Lung microvascular endothelial cell (primary cell): ENCODE results near the gene PRDM16. TPM values are rescaled to one million over a fixed set of nuclear protein-coding genes. Genes with fewer than 3 reads are reported as not detected.
A peak's percentile ranks its signal among the peaks of the same experiment; 100 is the strongest.

Experiments
- DNase-seq, 2 donors: peaks; one replicate each; pipeline versions ENCODE4 v3.0.0 to v3.0.0-alpha.2; 2010; ENCODE audit warnings: low read depth in 2 of 2
- total RNA-seq: library from RNA; depleted of rRNA; stranded (reverse); fragments of >200 nt; gene quantifications from 2 replicates; pipeline ENCODE4 v1.2.1, GENCODE V29; 2014

PRDM16 gene
- total RNA-seq, 1 donor from 2014 or later: not detected

DNA sequence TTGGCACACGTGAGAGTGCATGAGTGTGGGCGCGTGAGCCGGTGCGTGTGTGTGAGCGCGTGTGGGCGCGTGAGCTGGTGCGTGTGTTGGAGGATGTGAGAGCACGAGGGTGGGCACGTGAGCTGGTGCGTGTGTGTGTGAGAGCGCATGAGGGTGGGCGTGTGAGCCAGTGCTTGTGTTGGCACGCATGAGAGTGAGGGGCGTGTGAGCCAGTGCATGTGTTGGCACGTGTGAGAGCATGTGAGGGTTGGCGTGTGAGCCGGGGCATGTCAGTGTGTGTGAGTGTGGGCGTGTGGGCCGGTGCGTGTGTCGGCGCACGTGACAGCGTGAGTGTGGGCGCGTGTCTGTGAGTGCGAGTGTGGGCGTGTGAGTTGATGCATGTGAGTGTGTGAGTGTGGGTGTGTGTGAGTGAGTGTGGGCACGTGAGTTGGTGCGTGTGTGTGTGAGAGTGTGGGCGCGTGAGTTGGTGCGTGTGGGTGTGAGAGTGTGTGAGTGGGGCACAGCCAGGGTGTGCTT is 339.8 kb downstream of the PRDM16 start:
- DNase-seq: no peak

- no peak for DNase-seq
These were observed 340.6 kb downstream of the PRDM16 start for GRCh38 chr1:3409366-3410141.

DNA sequence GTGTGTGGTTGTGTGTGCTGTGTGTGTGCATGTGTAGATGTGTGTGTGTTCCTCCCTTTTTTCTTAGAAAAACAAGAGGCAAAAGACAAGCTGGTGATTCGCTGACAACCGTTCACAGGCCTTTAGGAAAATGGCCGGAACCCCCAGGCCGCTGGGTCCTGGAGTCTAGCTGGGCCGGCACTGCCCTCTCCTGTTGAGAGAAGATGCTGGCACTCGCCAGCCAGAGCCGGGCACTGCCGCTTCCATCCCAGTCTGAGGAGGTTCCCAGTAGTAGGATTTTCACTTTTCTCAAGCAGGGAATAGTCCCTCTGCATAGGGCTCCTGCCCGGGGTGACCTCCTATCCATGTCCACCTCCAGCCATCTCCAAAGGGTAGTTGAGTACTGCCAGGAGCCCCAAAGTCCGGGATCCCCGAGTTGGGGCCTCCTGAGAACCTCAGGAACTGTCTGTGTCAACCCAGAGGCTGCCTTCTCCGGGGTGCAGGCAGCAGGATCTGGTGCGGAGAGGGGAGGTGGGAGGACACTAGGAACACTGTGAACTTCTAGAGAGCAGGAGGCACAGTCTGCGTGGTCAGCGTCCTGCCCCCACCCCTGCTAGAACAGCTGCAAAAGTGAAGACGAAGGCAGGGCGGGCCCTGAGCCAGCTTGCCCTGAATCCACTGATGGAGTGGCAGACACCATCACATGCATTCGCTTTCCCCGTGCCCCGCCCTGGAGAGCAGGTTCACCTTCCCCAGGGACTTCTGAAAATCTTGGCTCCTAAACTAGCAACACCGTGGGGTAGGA is 341.3 kb downstream of the PRDM16 start:
- DNase-seq: peak; percentile 34 to 69

- no peak for DNase-seq
These were observed 342.8 kb downstream of the PRDM16 start for GRCh38 chr1:3411806-3412205.

- DNase-seq: no peak
These were observed 343.4 kb downstream of the PRDM16 start for GRCh38 chr1:3412376-3412775.

GRCh38 chr1:3413975-3414710 is 345.1 kb downstream of the PRDM16 start:
- no peak for DNase-seq

DNA sequence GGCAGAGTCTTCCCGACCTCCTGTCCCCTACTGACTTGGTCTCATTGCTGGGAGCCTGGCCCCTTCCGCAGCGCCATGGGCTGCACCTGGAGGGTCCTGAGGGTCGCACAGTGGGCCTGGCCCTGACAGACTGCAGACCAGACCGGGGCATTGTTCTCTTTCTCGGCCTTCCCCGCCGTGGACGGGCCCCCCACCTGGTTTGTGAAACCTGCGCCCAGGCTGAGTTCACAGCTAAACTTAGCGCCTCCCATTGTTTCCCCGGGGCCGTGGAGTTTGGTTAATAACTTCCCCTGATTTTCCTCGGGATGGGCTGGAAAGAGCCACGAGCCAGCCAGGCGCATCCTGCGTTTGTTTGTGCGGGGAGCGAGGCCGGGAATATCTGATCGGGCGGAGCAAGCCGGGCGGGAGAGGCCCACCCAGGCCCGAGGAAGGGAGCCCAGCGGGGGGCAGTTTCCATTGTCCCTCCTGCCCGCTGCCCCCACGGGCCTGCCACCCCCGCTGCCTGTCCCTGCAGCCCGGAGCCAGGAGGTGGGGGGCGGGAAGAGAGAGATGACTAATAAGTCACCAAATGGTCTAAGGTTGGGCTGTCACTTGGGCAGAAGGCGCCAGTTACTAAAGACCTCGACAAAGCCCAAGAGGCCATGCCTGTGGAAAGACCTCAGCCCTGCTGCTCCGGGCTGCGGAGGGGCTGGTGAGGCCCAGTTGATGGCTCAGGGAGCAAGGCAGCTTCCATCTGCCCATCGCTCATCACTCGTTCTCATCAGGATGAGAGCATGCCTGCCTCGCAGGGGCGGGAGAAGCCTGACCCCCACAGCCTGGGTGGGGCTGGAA is 346.5 kb downstream of the PRDM16 start:
- peak in 1 of 2 donors; percentile 77 for DNase-seq

DNA sequence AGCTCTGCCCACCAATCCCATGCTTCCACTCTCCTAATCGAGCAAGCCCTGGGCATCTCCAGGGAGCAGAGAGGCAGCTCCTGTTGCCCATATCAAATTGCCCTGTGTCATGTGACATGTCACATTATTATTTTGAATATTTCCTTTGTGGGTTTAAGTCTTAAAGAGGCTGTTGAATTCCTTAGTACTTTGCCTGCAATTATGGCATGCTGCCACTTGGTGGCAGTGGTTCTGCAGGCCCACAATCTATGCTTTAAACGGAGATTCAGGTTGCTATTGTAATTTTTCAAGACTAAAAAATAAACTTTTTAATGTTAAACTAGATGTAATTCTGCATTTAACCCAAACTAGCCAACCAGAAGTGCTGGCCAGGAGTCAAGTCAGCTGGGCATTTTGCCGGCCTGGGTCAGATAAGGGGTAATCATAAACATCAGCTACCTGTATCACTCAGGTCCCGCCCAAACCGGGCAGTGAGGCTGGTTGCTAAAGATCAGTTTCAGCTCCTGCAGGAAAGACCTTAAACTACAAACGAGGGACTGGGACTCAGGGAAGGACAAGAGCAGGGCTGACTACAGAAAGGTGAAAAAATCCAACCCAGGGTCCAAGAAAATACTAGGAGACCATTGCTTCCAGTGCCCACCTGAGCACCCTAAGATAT is 348.2 kb downstream of the PRDM16 start:
- no peak for DNase-seq

- DNase-seq: no peak
These were observed 348.9 kb downstream of the PRDM16 start for GRCh38 chr1:3417934-3418333.

- no peak for DNase-seq
These were observed 349.6 kb downstream of the PRDM16 start for GRCh38 chr1:3418600-3418999.

DNA sequence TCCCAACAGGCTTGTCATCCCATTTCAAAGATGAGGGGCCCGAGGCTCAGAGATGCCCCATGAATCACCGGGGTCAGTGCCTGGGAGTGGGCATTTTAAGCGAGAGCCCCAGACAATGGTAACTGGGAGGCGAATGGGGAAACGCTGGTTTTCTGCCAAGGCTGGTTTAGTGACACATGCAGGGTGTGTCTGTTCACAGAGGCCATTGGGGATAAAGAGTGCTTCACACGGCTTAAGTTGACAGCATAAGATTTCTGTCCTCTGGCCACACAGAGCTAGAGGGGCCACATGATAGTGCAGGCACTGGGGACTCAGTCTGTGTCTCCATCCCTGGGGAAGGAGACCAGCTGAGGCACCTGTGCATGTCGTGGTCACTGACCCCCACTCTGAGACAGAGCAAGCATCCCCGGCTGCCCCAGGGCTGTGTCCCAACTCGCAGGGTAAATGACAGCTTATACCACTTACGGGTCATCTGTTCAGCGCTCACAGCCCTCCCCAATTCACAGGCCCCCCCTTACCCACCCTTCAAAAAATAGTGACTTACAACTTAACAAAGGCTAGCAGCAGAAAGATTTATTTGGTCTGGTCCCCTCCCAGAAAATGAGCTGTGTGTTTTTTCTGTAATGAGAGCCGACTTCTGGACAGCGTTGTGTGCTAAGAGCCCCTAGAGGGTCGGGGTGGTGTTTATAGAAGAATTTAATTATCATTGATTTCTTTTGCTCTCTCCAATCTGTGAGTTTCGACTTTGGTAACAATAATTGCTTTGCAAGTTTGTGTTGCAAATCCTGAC is 350.6 kb downstream of the PRDM16 start:
- DNase-seq: no peak

- no peak for DNase-seq
These were observed 351.4 kb downstream of the PRDM16 start for GRCh38 chr1:3420218-3420951.

- DNase-seq: no peak
These were observed 353.6 kb downstream of the PRDM16 start for GRCh38 chr1:3422638-3423037.

- DNase-seq: peak in 1 of 2 donors; percentile 39
These were observed 354.3 kb downstream of the PRDM16 start for GRCh38 chr1:3423245-3423829.

GRCh38 chr1:3423896-3424611 is 355.1 kb downstream of the PRDM16 start:
- DNase-seq: no peak

DNA sequence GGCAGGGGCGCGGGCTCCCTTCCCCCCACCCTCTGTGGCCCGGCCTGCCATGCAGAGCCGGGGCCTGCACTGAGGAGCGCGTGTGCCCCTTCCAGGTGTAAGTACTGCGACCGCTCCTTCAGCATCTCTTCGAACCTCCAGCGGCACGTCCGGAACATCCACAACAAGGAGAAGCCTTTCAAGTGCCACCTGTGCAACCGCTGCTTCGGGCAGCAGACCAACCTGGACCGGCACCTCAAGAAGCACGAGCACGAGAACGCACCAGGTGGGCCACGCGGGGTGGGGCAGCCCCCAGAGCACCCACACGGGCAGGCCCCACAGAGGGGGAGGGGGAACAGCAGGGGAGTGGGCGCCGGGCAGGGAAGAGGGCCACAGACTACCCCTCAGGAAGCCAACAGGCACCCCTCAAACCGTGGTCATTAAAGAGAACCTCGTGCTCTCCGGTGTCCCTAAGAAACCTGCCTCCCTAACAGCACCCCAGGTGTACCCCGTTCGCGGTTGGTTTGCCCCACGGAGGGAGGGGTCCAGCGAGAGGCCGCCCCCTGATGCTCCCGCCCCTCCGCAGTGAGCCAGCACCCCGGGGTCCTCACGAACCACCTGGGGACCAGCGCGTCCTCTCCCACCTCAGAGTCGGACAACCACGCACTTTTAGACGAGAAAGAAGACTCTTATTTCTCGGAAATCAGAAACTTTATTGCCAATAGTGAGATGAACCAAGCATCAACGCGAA is 356.6 kb downstream of the PRDM16 start:
- DNase-seq: no peak

- DNase-seq: no peak
These were observed 358.0 kb downstream of the PRDM16 start for GRCh38 chr1:3426956-3427535.
